Peyer's patch (tissue), 4 donors: ENCODE data around the gene SLC6A8. TPM values are rescaled to one million over a fixed set of nuclear protein-coding genes. Genes with fewer than 3 reads are reported as not detected.
A peak's percentile ranks its signal among the peaks of the same experiment; 100 is the strongest.
"Not testable (repeated sequence)": the region's sequence is repeated elsewhere in the genome, so short reads cannot be mapped to it uniquely, and the experiment has no call there.

Source experiments
- DNase-seq, 3 donors: peaks; one replicate each; pipeline ENCODE4 v3.0.0-alpha.2; 2017 to 2019
- H3K27ac ChIP-seq, 4 donors: fragments of 200-600 bp; sonication (generic); one replicate each; pipeline ENCODE4 v1.5.1; 2016 to 2019
- H3K27me3 ChIP-seq, 2 donors: fragments of 200-600 bp; sonication (generic); one replicate each; pipeline ENCODE4 v1.5.1; 2019
- H3K36me3 ChIP-seq, 3 donors: fragments of 200-600 bp; sonication (generic); one replicate each; pipeline ENCODE4 v1.5.1; 2016 to 2019
- H3K4me1 ChIP-seq, 4 donors: fragments of 200-600 bp; sonication (generic); one replicate each; pipeline ENCODE4 v1.5.1; 2016 to 2019
- H3K4me3 ChIP-seq, 4 donors: fragments of 200-600 bp; sonication (generic); 1 replicate in 3 of 4; 2 replicates in 1 of 4; pipeline ENCODE4 v1.5.1; 2016 to 2019; ENCODE audit warnings: mild to moderate bottlenecking in 1 of 4
- H3K9me3 ChIP-seq, 4 donors: fragments of 200-600 bp; sonication (generic); one replicate each; pipeline ENCODE4 v1.5.1; 2016 to 2019; ENCODE audit warnings: mild to moderate bottlenecking in 1 of 4
- POLR2A ChIP-seq, 2 donors: fragments of 450-650 bp; IDR thresholded peaks; one replicate each; pipeline ENCODE4 v1.5.1; 2017; ENCODE audit warnings: antibody characterized with exemption in 2 of 2, mild to moderate bottlenecking in 2 of 2, moderate library complexity in 2 of 2
- total RNA-seq, 4 donors: library from RNA; depleted of rRNA; stranded (reverse); fragments of >200 nt; gene quantifications; one replicate each; pipeline ENCODE4 v1.1.0, GENCODE V29; 2016
- TF ChIP-seq, protein P1 (sequence below), 6 experiments: fragments of 450-650 bp in 4 of 6; fragments of 200-600 bp in 2 of 6; sonication (generic) in 1 of 6; IDR thresholded peaks; one replicate each; pipeline ENCODE4 v1.5.1; 2017 to 2019; ENCODE audit warnings: antibody characterized with exemption in 6 of 6, mild to moderate bottlenecking in 3 of 6, moderate library complexity in 1 of 6

SLC6A8 gene
- total RNA-seq, 4 donors from 2014 or later, result 36.3 to 562 (median 146) TPM

DNA sequence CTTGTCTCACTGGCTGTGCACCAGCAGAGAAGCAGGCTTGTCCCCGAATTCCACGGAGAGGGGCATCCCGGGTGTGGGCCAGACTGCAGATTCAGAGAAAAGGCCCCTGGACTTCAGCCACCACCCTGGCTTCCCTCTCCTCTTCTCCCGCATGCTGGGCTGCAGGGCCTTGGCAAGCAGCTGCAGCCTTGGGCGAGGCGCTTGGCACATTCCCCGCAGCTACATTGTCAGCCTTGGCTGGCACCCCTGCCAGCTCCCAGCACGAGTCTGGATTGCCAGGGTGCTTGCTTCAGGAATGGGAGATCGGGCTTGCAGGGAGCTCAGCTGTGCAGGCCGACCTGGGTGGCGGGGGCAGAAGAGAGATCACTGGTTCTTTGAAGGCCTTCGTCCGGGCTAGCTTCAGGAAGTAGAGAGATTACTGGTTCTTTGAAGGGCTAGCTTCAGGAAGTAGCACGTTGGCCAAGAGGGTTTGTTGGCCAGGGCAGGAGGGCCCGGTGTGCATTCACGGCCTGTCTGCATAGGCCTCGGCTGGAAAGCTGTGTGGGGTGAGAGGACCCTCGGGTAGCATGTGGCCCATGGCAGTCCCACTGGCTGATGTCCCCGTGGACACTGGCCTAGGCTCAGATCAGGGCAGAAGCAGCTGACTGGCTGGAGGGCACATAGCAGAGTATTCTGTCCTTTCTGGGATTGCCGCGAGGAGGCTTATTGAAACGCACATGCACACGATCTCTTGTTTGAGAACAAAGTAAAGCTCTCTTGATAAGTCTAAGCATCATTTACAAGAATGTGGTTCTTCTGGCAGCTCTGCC is 39.6 kb downstream of the SLC6A8 start:
- Histone ChIP-seq H3K4me3 (peak overlapping the region in 3 of 4 donors; percentile 18 to 75 (median 71)), H3K27ac (peak overlapping the region; percentile 83 to 93 (median 92)), H3K4me1 (peaks cover 3 to 43% (median 17%) of the 10 kb centered on the region in 4 donors), H3K27me3 (no peaks in the 10 kb centered on the region), H3K9me3 (no peaks in the 10 kb centered on the region), H3K36me3 (no peaks in the 10 kb centered on the region)
- peak in 2 of 3 donors; percentile 17 to 67 for DNase-seq
- TF ChIP-seq, protein P1, sequence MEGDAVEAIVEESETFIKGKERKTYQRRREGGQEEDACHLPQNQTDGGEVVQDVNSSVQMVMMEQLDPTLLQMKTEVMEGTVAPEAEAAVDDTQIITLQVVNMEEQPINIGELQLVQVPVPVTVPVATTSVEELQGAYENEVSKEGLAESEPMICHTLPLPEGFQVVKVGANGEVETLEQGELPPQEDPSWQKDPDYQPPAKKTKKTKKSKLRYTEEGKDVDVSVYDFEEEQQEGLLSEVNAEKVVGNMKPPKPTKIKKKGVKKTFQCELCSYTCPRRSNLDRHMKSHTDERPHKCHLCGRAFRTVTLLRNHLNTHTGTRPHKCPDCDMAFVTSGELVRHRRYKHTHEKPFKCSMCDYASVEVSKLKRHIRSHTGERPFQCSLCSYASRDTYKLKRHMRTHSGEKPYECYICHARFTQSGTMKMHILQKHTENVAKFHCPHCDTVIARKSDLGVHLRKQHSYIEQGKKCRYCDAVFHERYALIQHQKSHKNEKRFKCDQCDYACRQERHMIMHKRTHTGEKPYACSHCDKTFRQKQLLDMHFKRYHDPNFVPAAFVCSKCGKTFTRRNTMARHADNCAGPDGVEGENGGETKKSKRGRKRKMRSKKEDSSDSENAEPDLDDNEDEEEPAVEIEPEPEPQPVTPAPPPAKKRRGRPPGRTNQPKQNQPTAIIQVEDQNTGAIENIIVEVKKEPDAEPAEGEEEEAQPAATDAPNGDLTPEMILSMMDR (IDR thresholded peaks at IDR 0.05), result no peak
- TF ChIP-seq POLR2A (IDR thresholded peaks at IDR 0.05), result no peak

- Histone ChIP-seq H3K27ac (peak overlapping the region in 3 of 4 donors; percentile 91 to 93 (median 92)), H3K4me3 (peak overlapping the region in 1 of 4 donors; percentile 71), H3K9me3 (no peaks in the 10 kb centered on the region), H3K36me3 (no peaks in the 10 kb centered on the region), H3K27me3 (no peaks in the 10 kb centered on the region), H3K4me1 (peaks cover 3 to 37% (median 12%) of the 10 kb centered on the region in 4 donors)
- no peak for DNase-seq
- no peak for TF ChIP-seq POLR2A (IDR thresholded peaks at IDR 0.05)
- TF ChIP-seq, protein P1 (IDR thresholded peaks at IDR 0.05), result no peak
Measured at GRCh38 chrX:153728095-153728494, 40.4 kb downstream of the SLC6A8 start.

GRCh38 chrX:153728951-153729631 is 41.4 kb downstream of the SLC6A8 start:
- no peak overlapping the region for H3K27ac ChIP-seq

DNA sequence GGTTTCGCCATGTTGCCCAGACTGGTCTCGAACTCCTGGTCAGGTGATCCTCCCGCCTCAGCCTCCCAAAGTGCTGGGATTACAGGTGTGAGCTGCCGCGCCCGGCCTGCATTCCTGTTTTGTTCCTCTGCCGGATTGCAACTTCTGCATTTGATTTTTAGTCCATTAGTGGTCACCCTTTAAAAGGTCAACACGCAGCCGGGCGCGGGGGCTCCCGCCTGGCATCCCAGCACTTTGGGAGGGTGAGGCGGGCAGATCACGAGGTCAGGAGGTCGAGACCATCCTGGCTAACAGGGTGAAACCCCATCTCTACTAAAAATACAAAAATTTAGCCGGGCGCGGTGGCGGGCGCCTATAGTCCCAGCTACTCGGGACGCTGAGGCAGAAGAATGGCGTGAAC is 42.4 kb downstream of the SLC6A8 start:
- peaks cover 3 to 34% (median 10%) of the 10 kb centered on the region in 4 donors for H3K4me1 ChIP-seq
- H3K27me3 ChIP-seq, H3K27ac ChIP-seq, DNase-seq, H3K9me3 ChIP-seq, H3K4me3 ChIP-seq, H3K36me3 ChIP-seq: not testable (repeated sequence)

More at GRCh38 chrX:153728951-153729631, 41.4 kb downstream of the SLC6A8 start:
- Histone ChIP-seq H3K9me3 (no peaks in the 10 kb centered on the region), H3K27me3 (no peaks in the 10 kb centered on the region), H3K36me3 (no peaks in the 10 kb centered on the region), H3K4me1 (peaks cover 3 to 37% (median 12%) of the 10 kb centered on the region in 4 donors), H3K4me3 (no peak overlapping the region)
- no peak for DNase-seq
- TF ChIP-seq POLR2A (IDR thresholded peaks at IDR 0.05), result no peak
- TF ChIP-seq, protein P1 (IDR thresholded peaks at IDR 0.05), result no peak

- TF ChIP-seq POLR2A (IDR thresholded peaks at IDR 0.05), result no peak
- TF ChIP-seq, protein P1 (IDR thresholded peaks at IDR 0.05), result no peak
- no peaks in the 10 kb centered on the region for H3K27me3 ChIP-seq
- peaks cover 2 to 23% (median 3%) of the 10 kb centered on the region in 4 donors for H3K4me1 ChIP-seq
- peaks cover 0 to under 1% (median 0%) of the 10 kb centered on the region in 3 donors for H3K36me3 ChIP-seq
- H3K27ac ChIP-seq, result no peak overlapping the region
- no peak overlapping the region for H3K4me3 ChIP-seq
- DNase-seq, result no peak
- H3K9me3 ChIP-seq, result no peaks in the 10 kb centered on the region
Measured at GRCh38 chrX:153731117-153731844, 43.6 kb downstream of the SLC6A8 start.
